Measurements from ENCODE around the gene CSAD. TPM values are rescaled to one million over a fixed set of nuclear protein-coding genes. Genes with fewer than 3 reads are reported as not detected.

Gene CSAD
- total and polyA plus RNA-seq, 2 of the 13 experiments (the other 11 are each of a cell fraction or from before 2014, with no cell fraction given) = 7.2 to 23.5 TPM

DNA sequence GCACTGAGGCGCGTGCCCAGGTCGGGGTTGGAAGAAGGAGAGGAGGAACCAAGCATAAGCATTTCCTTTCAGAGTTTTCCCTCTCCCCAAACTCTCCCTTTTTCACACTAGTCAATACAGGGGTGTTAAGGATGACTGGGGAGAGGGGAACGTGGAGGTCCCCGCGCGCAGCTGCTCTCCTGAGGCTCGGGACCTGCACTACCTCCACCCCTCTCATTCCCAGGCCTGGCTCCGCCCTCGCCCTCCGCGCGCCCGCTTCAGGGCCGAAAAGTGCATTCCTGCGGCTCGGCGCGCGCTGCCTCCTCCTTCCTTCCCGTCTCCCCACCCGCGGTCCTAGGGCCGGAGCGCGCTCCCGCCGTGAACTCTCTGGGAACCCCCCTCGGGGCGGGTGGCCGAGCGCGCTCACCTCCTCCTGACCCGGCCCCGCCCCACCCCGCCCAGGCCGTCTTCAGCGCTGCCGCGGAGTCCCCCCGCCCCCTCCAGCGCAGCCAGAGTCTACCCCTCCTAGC lies 40.0 kb upstream of the CSAD start (continued):
- TF ChIP-seq HNF1A (IDR thresholded peaks at IDR 0.05; ENCODE audit: low read depth) (no peak), HNF1A (CRISPR knock-in tag; IDR thresholded peaks at IDR 0.05; ENCODE audit: borderline replicate concordance) (peak; percentile 6; the same call in 1 of the 2 replicates), MNT (IDR thresholded peaks at IDR 0.05) (no peak), ZNF776 (CRISPR knock-in tag; IDR thresholded peaks at IDR 0.05) (peak; percentile 36; the same call in 1 of the 2 replicates), ZNF850 (CRISPR knock-in tag; conservative IDR thresholded peaks at IDR 0.05) (peak; percentile 99), NCOA2 (CRISPR knock-in tag; IDR thresholded peaks at IDR 0.05) (0 out of 2 replicates have a peak, but pooled peaks have one; percentile 19), GFI1 (CRISPR knock-in tag; IDR thresholded peaks at IDR 0.05; ENCODE audit: borderline replicate concordance) (no peak), RARA (CRISPR knock-in tag; IDR thresholded peaks at IDR 0.05) (peak; percentile 93), KAT8 (CRISPR knock-in tag; IDR thresholded peaks at IDR 0.05) (peak; percentile 32; the same call in 1 of the 2 replicates), MED1 (CRISPR knock-in tag; IDR thresholded peaks at IDR 0.05) (0 out of 2 replicates have a peak, but pooled peaks have one; percentile 44), PHF20 (CRISPR knock-in tag; IDR thresholded peaks at IDR 0.05) (peak; percentile 43; the same call in 1 of the 2 replicates), ZNF574 (CRISPR knock-in tag; IDR thresholded peaks at IDR 0.05) (0 out of 2 replicates have a peak, but pooled peaks have one; percentile 32), BCL6 (CRISPR knock-in tag; IDR thresholded peaks at IDR 0.05) (peak; percentile 65), ATF1 (CRISPR knock-in tag; IDR thresholded peaks at IDR 0.05) (no peak), ARNT2 (CRISPR knock-in tag; IDR thresholded peaks at IDR 0.05; ENCODE audit: low read depth) (0 out of 2 replicates have a peak, but pooled peaks have one; percentile 16), NAIF1 (CRISPR knock-in tag; IDR thresholded peaks at IDR 0.05; ENCODE audit: borderline replicate concordance) (no peak)
- TF ChIP-seq, protein P1, sequence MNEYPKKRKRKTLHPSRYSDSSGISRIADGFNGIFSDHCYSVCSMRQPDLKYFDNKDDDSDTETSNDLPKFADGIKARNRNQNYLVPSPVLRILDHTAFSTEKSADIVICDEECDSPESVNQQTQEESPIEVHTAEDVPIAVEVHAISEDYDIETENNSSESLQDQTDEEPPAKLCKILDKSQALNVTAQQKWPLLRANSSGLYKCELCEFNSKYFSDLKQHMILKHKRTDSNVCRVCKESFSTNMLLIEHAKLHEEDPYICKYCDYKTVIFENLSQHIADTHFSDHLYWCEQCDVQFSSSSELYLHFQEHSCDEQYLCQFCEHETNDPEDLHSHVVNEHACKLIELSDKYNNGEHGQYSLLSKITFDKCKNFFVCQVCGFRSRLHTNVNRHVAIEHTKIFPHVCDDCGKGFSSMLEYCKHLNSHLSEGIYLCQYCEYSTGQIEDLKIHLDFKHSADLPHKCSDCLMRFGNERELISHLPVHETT (CRISPR knock-in tag; conservative IDR thresholded peaks at IDR 0.05) = no peak
- TF ChIP-seq, protein P2, sequence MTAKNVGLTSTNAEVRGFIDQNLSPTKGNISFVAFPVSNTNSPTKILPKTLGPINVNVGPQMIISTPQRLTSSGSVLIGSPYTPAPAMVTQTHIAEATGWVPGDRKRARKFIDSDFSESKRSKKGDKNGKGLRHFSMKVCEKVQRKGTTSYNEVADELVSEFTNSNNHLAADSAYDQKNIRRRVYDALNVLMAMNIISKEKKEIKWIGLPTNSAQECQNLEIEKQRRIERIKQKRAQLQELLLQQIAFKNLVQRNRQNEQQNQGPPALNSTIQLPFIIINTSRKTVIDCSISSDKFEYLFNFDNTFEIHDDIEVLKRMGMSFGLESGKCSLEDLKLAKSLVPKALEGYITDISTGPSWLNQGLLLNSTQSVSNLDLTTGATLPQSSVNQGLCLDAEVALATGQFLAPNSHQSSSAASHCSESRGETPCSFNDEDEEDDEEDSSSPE (CRISPR knock-in tag; IDR thresholded peaks at IDR 0.05) = peak; percentile 48; the same call in 1 of the 2 replicates

Data from HepG2 (cell line).